ENCODE results near the gene RPS6KA1.
"Not testable (repeated sequence)": the region's sequence is repeated elsewhere in the genome, so short reads cannot be mapped to it uniquely, and the experiment has no call there.

The RPS6KA1 gene

GRCh38 chr1:26515836-26516235 lies 13.7 kb upstream of the RPS6KA1 start:
- H3K27me3 ChIP-seq (ENCODE audit: control insufficient read depth, insufficient read depth, low read length); H3K4me1 ChIP-seq (ENCODE audit: control insufficient read depth, insufficient read depth, low read length); H3K27ac ChIP-seq (ENCODE audit: low read length); H3K4me3 ChIP-seq (ENCODE audit: low read length); DNase-seq (ENCODE audit: low read depth, low spot score); H3K9me3 ChIP-seq (ENCODE audit: control insufficient read depth, insufficient read depth, low read length); H3K36me3 ChIP-seq (ENCODE audit: control insufficient read depth, insufficient read depth, low read length): not testable (repeated sequence)
- WGBS (ENCODE audit: insufficient coverage, insufficient read length): no CpG with 5 or more reads among the region's 4 CpGs

- Histone ChIP-seq H3K27ac (ENCODE audit: low read length) (no peak overlapping the region), H3K36me3 (ENCODE audit: control insufficient read depth, insufficient read depth, low read length) (no peaks in the 10 kb centered on the region), H3K9me3 (ENCODE audit: control insufficient read depth, insufficient read depth, low read length) (no peaks in the 10 kb centered on the region), H3K27me3 (ENCODE audit: control insufficient read depth, insufficient read depth, low read length) (0 out of 2 replicates have a peak, but pooled peaks cover 3% of the 10 kb centered on the region), H3K4me3 (ENCODE audit: low read length) (no peak overlapping the region), H3K4me1 (ENCODE audit: control insufficient read depth, insufficient read depth, low read length) (no peaks in the 10 kb centered on the region)
- no peak for DNase-seq (ENCODE audit: low read depth, low spot score)
- no CpG with 5 or more reads among the region's 4 CpGs for WGBS (ENCODE audit: insufficient coverage, insufficient read length)
Measured at GRCh38 chr1:26516987-26517765, 12.4 kb upstream of the RPS6KA1 start.

- no peaks in the 10 kb centered on the region for H3K36me3 ChIP-seq (ENCODE audit: control insufficient read depth, insufficient read depth, low read length)
- no peaks in the 10 kb centered on the region for H3K4me1 ChIP-seq (ENCODE audit: control insufficient read depth, insufficient read depth, low read length)
- WGBS (ENCODE audit: insufficient coverage, insufficient read length): no CpG with 5 or more reads among the region's 1 CpG
- no peak overlapping the region for H3K27ac ChIP-seq (ENCODE audit: low read length)
- no peaks in the 10 kb centered on the region for H3K9me3 ChIP-seq (ENCODE audit: control insufficient read depth, insufficient read depth, low read length)
- H3K4me3 ChIP-seq (ENCODE audit: low read length): no peak overlapping the region
- H3K27me3 ChIP-seq (ENCODE audit: control insufficient read depth, insufficient read depth, low read length): 0 out of 2 replicates have a peak, but pooled peaks cover 3% of the 10 kb centered on the region
- DNase-seq (ENCODE audit: low read depth, low spot score): no peak
Measured at GRCh38 chr1:26517766-26518049, 11.9 kb upstream of the RPS6KA1 start.

GRCh38 chr1:26518355-26518754 lies 11.2 kb upstream of the RPS6KA1 start:
- no peak overlapping the region for H3K27ac ChIP-seq (ENCODE audit: low read length)
- no peaks in the 10 kb centered on the region for H3K9me3 ChIP-seq (ENCODE audit: control insufficient read depth, insufficient read depth, low read length)
- no peak overlapping the region for H3K4me3 ChIP-seq (ENCODE audit: low read length)
- H3K4me1 ChIP-seq (ENCODE audit: control insufficient read depth, insufficient read depth, low read length): no peaks in the 10 kb centered on the region
- no peaks in the 10 kb centered on the region for H3K36me3 ChIP-seq (ENCODE audit: control insufficient read depth, insufficient read depth, low read length)
- WGBS (ENCODE audit: insufficient coverage, insufficient read length): no CpG with 5 or more reads among the region's 6 CpGs
- no peak for DNase-seq (ENCODE audit: low read depth, low spot score)
- 0 out of 2 replicates have a peak, but pooled peaks cover 3% of the 10 kb centered on the region for H3K27me3 ChIP-seq (ENCODE audit: control insufficient read depth, insufficient read depth, low read length)

- no peak for DNase-seq (ENCODE audit: low read depth, low spot score)
- Histone ChIP-seq H3K36me3 (ENCODE audit: control insufficient read depth, insufficient read depth, low read length) (no peaks in the 10 kb centered on the region), H3K9me3 (ENCODE audit: control insufficient read depth, insufficient read depth, low read length) (no peaks in the 10 kb centered on the region), H3K4me3 (ENCODE audit: low read length) (no peak overlapping the region), H3K27me3 (ENCODE audit: control insufficient read depth, insufficient read depth, low read length) (0 out of 2 replicates have a peak, but pooled peaks cover 3% of the 10 kb centered on the region), H3K4me1 (ENCODE audit: control insufficient read depth, insufficient read depth, low read length) (no peaks in the 10 kb centered on the region), H3K27ac (ENCODE audit: low read length) (no peak overlapping the region)
- WGBS (ENCODE audit: insufficient coverage, insufficient read length): no CpG with 5 or more reads among the region's 5 CpGs
Measured at GRCh38 chr1:26520339-26520738, 9.2 kb upstream of the RPS6KA1 start.

GRCh38 chr1:26521669-26522030 lies 7.9 kb upstream of the RPS6KA1 start:
- Histone ChIP-seq H3K9me3 (ENCODE audit: control insufficient read depth, insufficient read depth, low read length) (no peaks in the 10 kb centered on the region), H3K27me3 (ENCODE audit: control insufficient read depth, insufficient read depth, low read length) (0 out of 2 replicates have a peak, but pooled peaks cover 3% of the 10 kb centered on the region), H3K36me3 (ENCODE audit: control insufficient read depth, insufficient read depth, low read length) (no peaks in the 10 kb centered on the region), H3K4me3 (ENCODE audit: low read length) (no peak overlapping the region), H3K27ac (ENCODE audit: low read length) (no peak overlapping the region), H3K4me1 (ENCODE audit: control insufficient read depth, insufficient read depth, low read length) (no peaks in the 10 kb centered on the region)
- WGBS (ENCODE audit: insufficient coverage, insufficient read length): no CpG with 5 or more reads among the region's 14 CpGs
- DNase-seq (ENCODE audit: low read depth, low spot score): no peak

- H3K27ac ChIP-seq (ENCODE audit: low read length): no peak overlapping the region
- H3K9me3 ChIP-seq (ENCODE audit: control insufficient read depth, insufficient read depth, low read length): no peaks in the 10 kb centered on the region
- no peaks in the 10 kb centered on the region for H3K4me1 ChIP-seq (ENCODE audit: control insufficient read depth, insufficient read depth, low read length)
- no peaks in the 10 kb centered on the region for H3K36me3 ChIP-seq (ENCODE audit: control insufficient read depth, insufficient read depth, low read length)
- H3K27me3 ChIP-seq (ENCODE audit: control insufficient read depth, insufficient read depth, low read length): 0 out of 2 replicates have a peak, but pooled peaks cover 1% of the 10 kb centered on the region
- DNase-seq (ENCODE audit: low read depth, low spot score): no peak
- no peak overlapping the region for H3K4me3 ChIP-seq (ENCODE audit: low read length)
Measured at GRCh38 chr1:26522073-26522472, 7.5 kb upstream of the RPS6KA1 start.

GRCh38 chr1:26524181-26524580 lies 5.4 kb upstream of the RPS6KA1 start:
- WGBS (ENCODE audit: insufficient coverage, insufficient read length): no CpG with 5 or more reads among the region's 4 CpGs

GRCh38 chr1:26526287-26526686 lies 3.3 kb upstream of the RPS6KA1 start:
- no peaks in the 10 kb centered on the region for H3K27me3 ChIP-seq (ENCODE audit: control insufficient read depth, insufficient read depth, low read length)
- 0 out of 2 replicates have a peak, but pooled peaks cover 4% of the 10 kb centered on the region for H3K4me1 ChIP-seq (ENCODE audit: control insufficient read depth, insufficient read depth, low read length)
- H3K9me3 ChIP-seq (ENCODE audit: control insufficient read depth, insufficient read depth, low read length): no peaks in the 10 kb centered on the region
- no peak for DNase-seq (ENCODE audit: low read depth, low spot score)
- no CpG with 5 or more reads among the region's 5 CpGs for WGBS (ENCODE audit: insufficient coverage, insufficient read length)
- H3K27ac ChIP-seq (ENCODE audit: low read length): no peak overlapping the region
- H3K4me3 ChIP-seq (ENCODE audit: low read length): no peak overlapping the region
- H3K36me3 ChIP-seq (ENCODE audit: control insufficient read depth, insufficient read depth, low read length): no peaks in the 10 kb centered on the region

More at GRCh38 chr1:26524181-26524580, 5.4 kb upstream of the RPS6KA1 start:
- DNase-seq (ENCODE audit: low read depth, low spot score): no peak
- no peak overlapping the region for H3K4me3 ChIP-seq (ENCODE audit: low read length)
- H3K4me1 ChIP-seq (ENCODE audit: control insufficient read depth, insufficient read depth, low read length): no peaks in the 10 kb centered on the region
- H3K9me3 ChIP-seq (ENCODE audit: control insufficient read depth, insufficient read depth, low read length): no peaks in the 10 kb centered on the region
- no peaks in the 10 kb centered on the region for H3K36me3 ChIP-seq (ENCODE audit: control insufficient read depth, insufficient read depth, low read length)
- H3K27me3 ChIP-seq (ENCODE audit: control insufficient read depth, insufficient read depth, low read length): 0 out of 2 replicates have a peak, but pooled peaks cover 1% of the 10 kb centered on the region
- H3K27ac ChIP-seq (ENCODE audit: low read length): no peak overlapping the region

GRCh38 chr1:26529405-26529654 lies 231 bp upstream of the RPS6KA1 start:
- no peaks in the 10 kb centered on the region for H3K27me3 ChIP-seq (ENCODE audit: control insufficient read depth, insufficient read depth, low read length)
- H3K27ac ChIP-seq (ENCODE audit: low read length): no peak overlapping the region
- H3K4me3 ChIP-seq (ENCODE audit: low read length): peak overlapping the region; percentile 16; the same call in 1 of the 2 replicates
- H3K4me1 ChIP-seq (ENCODE audit: control insufficient read depth, insufficient read depth, low read length): peaks cover 6% of the 10 kb centered on the region
- no peaks in the 10 kb centered on the region for H3K36me3 ChIP-seq (ENCODE audit: control insufficient read depth, insufficient read depth, low read length)
- no peaks in the 10 kb centered on the region for H3K9me3 ChIP-seq (ENCODE audit: control insufficient read depth, insufficient read depth, low read length)
- no CpG with 5 or more reads among the region's 19 CpGs for WGBS (ENCODE audit: insufficient coverage, insufficient read length)
- DNase-seq (ENCODE audit: low read depth, low spot score): no peak

GRCh38 chr1:26530410-26530894 lies 891 bp downstream of the RPS6KA1 start:
- WGBS (ENCODE audit: insufficient coverage, insufficient read length): no CpG with 5 or more reads among the region's 8 CpGs
- peaks cover 6% of the 10 kb centered on the region for H3K4me1 ChIP-seq (ENCODE audit: control insufficient read depth, insufficient read depth, low read length)

More at GRCh38 chr1:26530410-26530894, 891 bp downstream of the RPS6KA1 start:
- no peaks in the 10 kb centered on the region for H3K36me3 ChIP-seq (ENCODE audit: control insufficient read depth, insufficient read depth, low read length)
- no peaks in the 10 kb centered on the region for H3K9me3 ChIP-seq (ENCODE audit: control insufficient read depth, insufficient read depth, low read length)
- peak overlapping the region; percentile 80; the same call in 1 of the 2 replicates for H3K4me3 ChIP-seq (ENCODE audit: low read length)
- no peak overlapping the region for H3K27ac ChIP-seq (ENCODE audit: low read length)
- H3K27me3 ChIP-seq (ENCODE audit: control insufficient read depth, insufficient read depth, low read length): no peaks in the 10 kb centered on the region
- DNase-seq (ENCODE audit: low read depth, low spot score): no peak
